HCT116 (cell line): ENCODE measurements around the gene LCLAT1.

Experiments used
- EGR1 ChIP-seq: IDR thresholded peaks from 2 replicates; pipeline ENCODE4 v1.6.1; 2012; ENCODE audit warnings: low read depth
- EZH2 ChIP-seq: fragments of 200-600 bp; sonication (generic); IDR thresholded peaks from 2 replicates; pipeline ENCODE4 v1.6.1; 2017; ENCODE audit warnings: antibody characterized with exemption, mixed run types
- EZH2phosphoT487 ChIP-seq: fragments of 200-600 bp; IDR thresholded peaks from 2 replicates; pipeline ENCODE4 v1.6.1; 2018; ENCODE audit warnings: antibody characterized with exemption, borderline replicate concordance
- FOSL1 ChIP-seq: IDR thresholded peaks from 2 replicates; pipeline ENCODE4 v1.6.1; 2012; ENCODE audit warnings: low read depth
- JUND ChIP-seq: IDR thresholded peaks from 2 replicates; pipeline ENCODE4 v1.6.1; 2012
- POLR2A ChIP-seq: IDR thresholded peaks from 2 replicates; pipeline ENCODE4 v1.7.0; 2011; ENCODE audit warnings: borderline replicate concordance; ENCODE audit not compliant: insufficient read depth, insufficient read length; ENCODE audit errors: extremely low read depth
- POLR2AphosphoS5 ChIP-seq: IDR thresholded peaks from 2 replicates; pipeline ENCODE4 v1.6.1; 2011; ENCODE audit warnings: mild to moderate bottlenecking, low read depth, low read length, moderate library complexity
- SIN3A ChIP-seq: IDR thresholded peaks from 2 replicates; pipeline ENCODE4 v1.6.1; 2012; ENCODE audit warnings: low read depth
- SRF ChIP-seq: IDR thresholded peaks from 2 replicates; pipeline ENCODE4 v1.6.1; 2012; ENCODE audit warnings: low read depth
- YY1 ChIP-seq: IDR thresholded peaks from 2 replicates; pipeline ENCODE4 v1.6.1; 2011; ENCODE audit warnings: low read length, low read depth, moderate library complexity, mild to moderate bottlenecking; ENCODE audit not compliant: insufficient replicate concordance; ENCODE audit errors: extremely low read depth
- ZNF274 ChIP-seq: fragments of 200-500 bp; sonication (Bioruptor generic); IDR thresholded peaks from 2 replicates; pipeline ENCODE4 v1.6.1; 2014; ENCODE audit warnings: mild to moderate bottlenecking, low read depth, low read length, inconsistent platforms
- TF ChIP-seq, protein P1 (sequence below), 3 experiments: fragments of 200-600 bp in 1 of 3; sonication (generic) in 1 of 3; IDR thresholded peaks in 2 of 3; conservative IDR thresholded peaks in 1 of 3; 2 replicates each; pipeline ENCODE4 v1.5.1; 2012 to 2017; ENCODE audit warnings: low read depth in 2 of 3, low read length in 2 of 3, antibody characterized with exemption in 1 of 3, borderline replicate concordance in 1 of 3, control low read depth in 1 of 3, mild to moderate bottlenecking in 1 of 3, mixed read lengths in 1 of 3, mixed run types in 1 of 3, moderate library complexity in 1 of 3; ENCODE audit not compliant: insufficient read depth in 1 of 3
- TF ChIP-seq, protein P2 (sequence below): IDR thresholded peaks from 2 replicates; pipeline ENCODE4 v1.6.1; 2012; ENCODE audit warnings: low read depth
- TF ChIP-seq, protein P3 (sequence below): IDR thresholded peaks from 2 replicates; pipeline ENCODE4 v1.6.1; 2012

DNA sequence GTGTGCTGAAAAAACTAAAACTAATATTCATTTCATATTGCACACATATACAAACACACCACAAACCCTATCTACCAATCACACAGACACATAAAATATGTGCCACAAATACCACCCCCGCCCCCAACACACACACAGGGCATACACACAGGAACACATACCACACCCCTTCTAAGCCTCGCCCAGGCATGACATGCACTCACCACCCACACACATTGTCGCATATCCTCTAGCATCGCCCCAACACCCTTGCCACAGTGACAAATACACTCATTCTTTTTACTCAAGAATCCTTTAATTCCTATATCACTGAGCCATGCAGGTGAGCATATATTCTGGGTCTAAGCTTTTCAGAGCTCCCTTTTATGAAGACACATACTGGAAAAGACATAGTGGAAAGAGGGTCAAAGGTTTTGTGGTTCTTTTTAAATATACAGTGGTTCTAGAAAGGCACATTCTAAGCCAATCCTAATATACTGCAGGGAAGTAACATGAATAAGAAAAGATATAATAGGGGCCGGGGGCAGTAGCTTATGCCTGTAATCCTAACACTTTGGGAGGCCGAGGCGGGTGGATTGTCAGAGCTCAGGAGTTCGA, 24.5 kb upstream of the LCLAT1 start:
- TF ChIP-seq, protein P1, sequence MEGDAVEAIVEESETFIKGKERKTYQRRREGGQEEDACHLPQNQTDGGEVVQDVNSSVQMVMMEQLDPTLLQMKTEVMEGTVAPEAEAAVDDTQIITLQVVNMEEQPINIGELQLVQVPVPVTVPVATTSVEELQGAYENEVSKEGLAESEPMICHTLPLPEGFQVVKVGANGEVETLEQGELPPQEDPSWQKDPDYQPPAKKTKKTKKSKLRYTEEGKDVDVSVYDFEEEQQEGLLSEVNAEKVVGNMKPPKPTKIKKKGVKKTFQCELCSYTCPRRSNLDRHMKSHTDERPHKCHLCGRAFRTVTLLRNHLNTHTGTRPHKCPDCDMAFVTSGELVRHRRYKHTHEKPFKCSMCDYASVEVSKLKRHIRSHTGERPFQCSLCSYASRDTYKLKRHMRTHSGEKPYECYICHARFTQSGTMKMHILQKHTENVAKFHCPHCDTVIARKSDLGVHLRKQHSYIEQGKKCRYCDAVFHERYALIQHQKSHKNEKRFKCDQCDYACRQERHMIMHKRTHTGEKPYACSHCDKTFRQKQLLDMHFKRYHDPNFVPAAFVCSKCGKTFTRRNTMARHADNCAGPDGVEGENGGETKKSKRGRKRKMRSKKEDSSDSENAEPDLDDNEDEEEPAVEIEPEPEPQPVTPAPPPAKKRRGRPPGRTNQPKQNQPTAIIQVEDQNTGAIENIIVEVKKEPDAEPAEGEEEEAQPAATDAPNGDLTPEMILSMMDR (IDR thresholded peaks at IDR 0.05 in 2 of 3, conservative IDR thresholded peaks at IDR 0.05 in 1 of 3; ENCODE audit: borderline replicate concordance in 1 of 3, insufficient read depth in 1 of 3, low read depth in 2 of 3, low read length in 2 of 3): no peak
- TF ChIP-seq YY1 (no peak), EZH2phosphoT487 (no peak), EZH2 (no peak), FOSL1 (no peak), POLR2A (no peak), ZNF274 (no peak), POLR2AphosphoS5 (peak; percentile 38; the same call in 1 of the 2 replicates), EGR1 (peak; percentile 92), SIN3A (no peak), SRF (no peak), JUND (no peak)
- TF ChIP-seq, protein P2, sequence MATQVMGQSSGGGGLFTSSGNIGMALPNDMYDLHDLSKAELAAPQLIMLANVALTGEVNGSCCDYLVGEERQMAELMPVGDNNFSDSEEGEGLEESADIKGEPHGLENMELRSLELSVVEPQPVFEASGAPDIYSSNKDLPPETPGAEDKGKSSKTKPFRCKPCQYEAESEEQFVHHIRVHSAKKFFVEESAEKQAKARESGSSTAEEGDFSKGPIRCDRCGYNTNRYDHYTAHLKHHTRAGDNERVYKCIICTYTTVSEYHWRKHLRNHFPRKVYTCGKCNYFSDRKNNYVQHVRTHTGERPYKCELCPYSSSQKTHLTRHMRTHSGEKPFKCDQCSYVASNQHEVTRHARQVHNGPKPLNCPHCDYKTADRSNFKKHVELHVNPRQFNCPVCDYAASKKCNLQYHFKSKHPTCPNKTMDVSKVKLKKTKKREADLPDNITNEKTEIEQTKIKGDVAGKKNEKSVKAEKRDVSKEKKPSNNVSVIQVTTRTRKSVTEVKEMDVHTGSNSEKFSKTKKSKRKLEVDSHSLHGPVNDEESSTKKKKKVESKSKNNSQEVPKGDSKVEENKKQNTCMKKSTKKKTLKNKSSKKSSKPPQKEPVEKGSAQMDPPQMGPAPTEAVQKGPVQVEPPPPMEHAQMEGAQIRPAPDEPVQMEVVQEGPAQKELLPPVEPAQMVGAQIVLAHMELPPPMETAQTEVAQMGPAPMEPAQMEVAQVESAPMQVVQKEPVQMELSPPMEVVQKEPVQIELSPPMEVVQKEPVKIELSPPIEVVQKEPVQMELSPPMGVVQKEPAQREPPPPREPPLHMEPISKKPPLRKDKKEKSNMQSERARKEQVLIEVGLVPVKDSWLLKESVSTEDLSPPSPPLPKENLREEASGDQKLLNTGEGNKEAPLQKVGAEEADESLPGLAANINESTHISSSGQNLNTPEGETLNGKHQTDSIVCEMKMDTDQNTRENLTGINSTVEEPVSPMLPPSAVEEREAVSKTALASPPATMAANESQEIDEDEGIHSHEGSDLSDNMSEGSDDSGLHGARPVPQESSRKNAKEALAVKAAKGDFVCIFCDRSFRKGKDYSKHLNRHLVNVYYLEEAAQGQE: no peak
- TF ChIP-seq, protein P3, sequence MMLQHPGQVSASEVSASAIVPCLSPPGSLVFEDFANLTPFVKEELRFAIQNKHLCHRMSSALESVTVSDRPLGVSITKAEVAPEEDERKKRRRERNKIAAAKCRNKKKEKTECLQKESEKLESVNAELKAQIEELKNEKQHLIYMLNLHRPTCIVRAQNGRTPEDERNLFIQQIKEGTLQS: no peak
